Panc1 (cell line): ENCODE results near the gene IL32. TPM values are rescaled to one million over a fixed set of nuclear protein-coding genes. Genes with fewer than 3 reads are reported as not detected.

ENCODE experiments used
- ATAC-seq: fragments of 200-7000 bp; cut with Tn5 transposase; 2 replicates; pipeline ENCODE4 v1.9.1; 2020; ENCODE audit warnings: mild to moderate bottlenecking, moderate library complexity
- BruUV-seq: library from RNA; stranded (reverse); fragments of 400-500 nt; replicated peaks from 2 replicates; lab custom pipeline; 2021; lab: Mats Ljungman, UMichigan
- CTCF ChIA-PET: fragments of 300-600 bp; sonication (Branson Sonifier 250); formaldehyde crosslinking; loops from one replicate; lab custom pipeline; 2022; ENCODE audit warnings: antibody characterized with exemption; lab: Charles Lee
- POLR2A ChIA-PET: fragments of 300-600 bp; sonication (Branson Sonifier 250); formaldehyde crosslinking; loops from one replicate; lab custom pipeline; 2022; ENCODE audit warnings: antibody characterized with exemption; lab: Charles Lee
- DNase-seq: peaks from one replicate; pipeline ENCODE4 v3.0.0-alpha.2; 2010; ENCODE audit warnings: low read depth, low spot score
- H3K27ac ChIP-seq: 2 replicates; pipeline ENCODE4 v1.5.1; 2011; ENCODE audit warnings: mild to moderate bottlenecking, low read length, inconsistent platforms
- H3K27me3 ChIP-seq: fragments of 200-500 bp; sonication (Bioruptor generic); 2 replicates; pipeline ENCODE4 v1.6.0; 2014; ENCODE audit warnings: low read length, inconsistent platforms; ENCODE audit not compliant: control insufficient read depth, insufficient read depth
- H3K36me3 ChIP-seq: fragments of 200-500 bp; sonication (Bioruptor generic); 2 replicates; pipeline ENCODE4 v1.5.1; 2014; ENCODE audit warnings: inconsistent platforms, mild to moderate bottlenecking, low read length, moderate library complexity; ENCODE audit not compliant: control insufficient read depth, insufficient read depth
- H3K4me1 ChIP-seq: 2 replicates; pipeline ENCODE4 v1.5.1; 2011; ENCODE audit warnings: inconsistent platforms, mild to moderate bottlenecking, low read length, moderate library complexity; ENCODE audit not compliant: control insufficient read depth, insufficient read depth
- H3K4me3 ChIP-seq, 2 experiments: 2 replicates each; pipeline ENCODE4 v1.5.1; 2011 to 2012; ENCODE audit warnings: low read depth in 2 of 2, low read length in 2 of 2, mild to moderate bottlenecking in 2 of 2, inconsistent platforms in 1 of 2, moderate library complexity in 1 of 2
- H3K9me3 ChIP-seq: fragments of 200-500 bp; sonication (Bioruptor generic); 2 replicates; pipeline ENCODE4 v1.5.1; 2014; ENCODE audit warnings: low read depth, mild to moderate bottlenecking, inconsistent platforms, low read length, moderate library complexity; ENCODE audit not compliant: control insufficient read depth, insufficient read depth
- POLR2AphosphoS5 ChIP-seq: IDR thresholded peaks from 2 replicates; pipeline ENCODE4 v1.6.1; 2012; ENCODE audit warnings: mild to moderate bottlenecking, low read depth, low read length, moderate library complexity
- SIN3A ChIP-seq: IDR thresholded peaks from 2 replicates; pipeline ENCODE4 v1.6.1; 2012; ENCODE audit warnings: low read depth, mild to moderate bottlenecking, low read length, moderate library complexity, borderline replicate concordance; ENCODE audit not compliant: insufficient read depth
- TCF7L2 ChIP-seq: IDR thresholded peaks from 2 replicates; pipeline ENCODE4 v1.6.1; 2011; ENCODE audit warnings: mild to moderate bottlenecking, low read depth, low read length, inconsistent platforms
- in situ Hi-C: cut with HindIII; loops from 2 replicates; pipeline ENCODE4 v1.10.0; 2016; ENCODE audit warnings: low sequenced_read_pairs, low pct_unique_long_range_greater_than_20kb
- intact Hi-C: fragments of 100-400 bp; cut with micrococcal nuclease; formaldehyde crosslinking; loops from one replicate; pipeline ENCODE4 v1.10.0; 2022; ENCODE audit not compliant: unreplicated experiment
- total RNA-seq: library from RNA; stranded (reverse); gene quantifications from one replicate; pipeline ENCODE4 v1.2.1, GENCODE V29; 2021; ENCODE audit not compliant: unreplicated experiment
- TF ChIP-seq, protein P1 (sequence below), 2 experiments: IDR thresholded peaks; 2 replicates each; pipeline ENCODE4 v1.6.1; 2011 to 2012; ENCODE audit warnings: low read depth in 2 of 2, control low read depth in 1 of 2, low read length in 1 of 2, mild to moderate bottlenecking in 1 of 2, moderate library complexity in 1 of 2; ENCODE audit not compliant: insufficient read depth in 1 of 2
- TF ChIP-seq, protein P2 (sequence below): fragments of 450-650 bp; IDR thresholded peaks from 2 replicates; pipeline ENCODE4 v1.5.1; 2017; ENCODE audit warnings: mild to moderate bottlenecking

The IL32 gene
- total RNA-seq, 1 experiment from 2014 or later: 17.1 TPM

DNA sequence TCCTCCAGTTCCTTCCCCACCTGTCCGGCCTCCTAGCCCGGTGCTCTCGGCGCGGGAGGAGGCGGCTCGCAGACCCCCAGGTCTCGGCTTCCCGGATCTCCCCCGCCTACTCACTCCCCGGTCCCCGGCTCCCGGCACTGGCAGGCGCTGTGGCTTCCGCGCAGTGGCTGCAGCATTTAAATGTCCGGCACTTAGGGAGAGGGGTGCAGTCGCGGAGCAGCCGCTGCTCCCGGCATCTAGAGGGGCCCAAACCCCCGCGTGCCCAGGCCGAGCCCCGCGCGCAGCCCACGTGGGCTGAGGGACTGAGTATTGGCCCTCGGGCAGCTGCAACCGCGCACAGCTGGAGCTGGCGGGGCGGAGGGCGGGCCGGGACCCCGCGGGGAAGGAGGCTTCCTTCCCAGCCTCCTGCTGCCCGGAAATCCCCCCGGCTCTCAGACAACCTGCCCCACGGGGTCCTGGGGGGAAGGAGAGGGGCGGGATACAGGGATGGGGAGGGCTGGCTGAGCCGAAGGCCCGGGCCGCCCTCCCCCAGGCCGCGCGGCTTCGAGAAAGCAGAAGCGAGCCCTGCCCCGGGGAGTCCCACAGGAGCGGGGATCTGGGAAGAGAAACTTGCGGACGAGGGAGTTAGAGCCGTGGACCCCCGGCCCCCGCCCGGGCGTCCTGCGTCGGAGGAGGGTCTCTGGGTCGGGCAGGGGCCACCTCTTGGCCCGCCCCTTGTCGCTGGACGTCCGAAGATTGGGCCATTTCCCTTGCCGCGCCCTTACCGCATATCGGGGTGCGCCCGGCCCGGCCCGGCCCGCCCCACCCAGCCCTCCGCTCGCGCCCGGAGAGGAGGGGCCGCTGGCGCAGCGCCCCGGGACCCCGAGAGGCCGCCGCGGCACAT, 19.4 kb upstream of the IL32 start, which contains the start of gene MMP25:
TSS of gene MMP25 (plus strand) at position 804 of the 883 bp plus-strand sequence. CDS start 357 bp downstream, outside the sequence.
- ChIA-PET POLR2A (interaction anchor here (0.6 kb wide), 1 partner anchor 15 kb away, joined by 3 read pairs; no protein-coding TSS in a partner anchor), CTCF (interaction anchor here (0.5 to 0.7 kb wide), 3 partner anchors 13 to 605 kb away, joined by 3 to 4 read pairs (median 4); no protein-coding TSS in a partner anchor)
- Histone ChIP-seq H3K36me3 (no peaks in the 10 kb centered on the region), H3K27me3 (no peaks in the 10 kb centered on the region), H3K27ac (no peak within 1 kb of the TSS), H3K4me3 (peak within 1 kb of the TSS; percentile 51 to 59), H3K9me3 (no peaks in the 10 kb centered on the region), H3K4me1 (no peaks in the 10 kb centered on the region)
- ATAC-seq: peak; percentile 62
- DNase-seq: no peak
- no TSS peak for BruUV-seq
- no peak for TF ChIP-seq SIN3A
- no peak for TF ChIP-seq POLR2AphosphoS5
- TF ChIP-seq, protein P1, sequence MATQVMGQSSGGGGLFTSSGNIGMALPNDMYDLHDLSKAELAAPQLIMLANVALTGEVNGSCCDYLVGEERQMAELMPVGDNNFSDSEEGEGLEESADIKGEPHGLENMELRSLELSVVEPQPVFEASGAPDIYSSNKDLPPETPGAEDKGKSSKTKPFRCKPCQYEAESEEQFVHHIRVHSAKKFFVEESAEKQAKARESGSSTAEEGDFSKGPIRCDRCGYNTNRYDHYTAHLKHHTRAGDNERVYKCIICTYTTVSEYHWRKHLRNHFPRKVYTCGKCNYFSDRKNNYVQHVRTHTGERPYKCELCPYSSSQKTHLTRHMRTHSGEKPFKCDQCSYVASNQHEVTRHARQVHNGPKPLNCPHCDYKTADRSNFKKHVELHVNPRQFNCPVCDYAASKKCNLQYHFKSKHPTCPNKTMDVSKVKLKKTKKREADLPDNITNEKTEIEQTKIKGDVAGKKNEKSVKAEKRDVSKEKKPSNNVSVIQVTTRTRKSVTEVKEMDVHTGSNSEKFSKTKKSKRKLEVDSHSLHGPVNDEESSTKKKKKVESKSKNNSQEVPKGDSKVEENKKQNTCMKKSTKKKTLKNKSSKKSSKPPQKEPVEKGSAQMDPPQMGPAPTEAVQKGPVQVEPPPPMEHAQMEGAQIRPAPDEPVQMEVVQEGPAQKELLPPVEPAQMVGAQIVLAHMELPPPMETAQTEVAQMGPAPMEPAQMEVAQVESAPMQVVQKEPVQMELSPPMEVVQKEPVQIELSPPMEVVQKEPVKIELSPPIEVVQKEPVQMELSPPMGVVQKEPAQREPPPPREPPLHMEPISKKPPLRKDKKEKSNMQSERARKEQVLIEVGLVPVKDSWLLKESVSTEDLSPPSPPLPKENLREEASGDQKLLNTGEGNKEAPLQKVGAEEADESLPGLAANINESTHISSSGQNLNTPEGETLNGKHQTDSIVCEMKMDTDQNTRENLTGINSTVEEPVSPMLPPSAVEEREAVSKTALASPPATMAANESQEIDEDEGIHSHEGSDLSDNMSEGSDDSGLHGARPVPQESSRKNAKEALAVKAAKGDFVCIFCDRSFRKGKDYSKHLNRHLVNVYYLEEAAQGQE (IDR thresholded peaks at IDR 0.05; ENCODE audit: insufficient read depth in 1 of 2, low read depth in 2 of 2, low read length in 1 of 2): no peak
- no peak for TF ChIP-seq TCF7L2
- TF ChIP-seq, protein P2, sequence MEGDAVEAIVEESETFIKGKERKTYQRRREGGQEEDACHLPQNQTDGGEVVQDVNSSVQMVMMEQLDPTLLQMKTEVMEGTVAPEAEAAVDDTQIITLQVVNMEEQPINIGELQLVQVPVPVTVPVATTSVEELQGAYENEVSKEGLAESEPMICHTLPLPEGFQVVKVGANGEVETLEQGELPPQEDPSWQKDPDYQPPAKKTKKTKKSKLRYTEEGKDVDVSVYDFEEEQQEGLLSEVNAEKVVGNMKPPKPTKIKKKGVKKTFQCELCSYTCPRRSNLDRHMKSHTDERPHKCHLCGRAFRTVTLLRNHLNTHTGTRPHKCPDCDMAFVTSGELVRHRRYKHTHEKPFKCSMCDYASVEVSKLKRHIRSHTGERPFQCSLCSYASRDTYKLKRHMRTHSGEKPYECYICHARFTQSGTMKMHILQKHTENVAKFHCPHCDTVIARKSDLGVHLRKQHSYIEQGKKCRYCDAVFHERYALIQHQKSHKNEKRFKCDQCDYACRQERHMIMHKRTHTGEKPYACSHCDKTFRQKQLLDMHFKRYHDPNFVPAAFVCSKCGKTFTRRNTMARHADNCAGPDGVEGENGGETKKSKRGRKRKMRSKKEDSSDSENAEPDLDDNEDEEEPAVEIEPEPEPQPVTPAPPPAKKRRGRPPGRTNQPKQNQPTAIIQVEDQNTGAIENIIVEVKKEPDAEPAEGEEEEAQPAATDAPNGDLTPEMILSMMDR: no peak
- intact Hi-C loops (no loop called here), in situ Hi-C loops (no loop called here)

DNA sequence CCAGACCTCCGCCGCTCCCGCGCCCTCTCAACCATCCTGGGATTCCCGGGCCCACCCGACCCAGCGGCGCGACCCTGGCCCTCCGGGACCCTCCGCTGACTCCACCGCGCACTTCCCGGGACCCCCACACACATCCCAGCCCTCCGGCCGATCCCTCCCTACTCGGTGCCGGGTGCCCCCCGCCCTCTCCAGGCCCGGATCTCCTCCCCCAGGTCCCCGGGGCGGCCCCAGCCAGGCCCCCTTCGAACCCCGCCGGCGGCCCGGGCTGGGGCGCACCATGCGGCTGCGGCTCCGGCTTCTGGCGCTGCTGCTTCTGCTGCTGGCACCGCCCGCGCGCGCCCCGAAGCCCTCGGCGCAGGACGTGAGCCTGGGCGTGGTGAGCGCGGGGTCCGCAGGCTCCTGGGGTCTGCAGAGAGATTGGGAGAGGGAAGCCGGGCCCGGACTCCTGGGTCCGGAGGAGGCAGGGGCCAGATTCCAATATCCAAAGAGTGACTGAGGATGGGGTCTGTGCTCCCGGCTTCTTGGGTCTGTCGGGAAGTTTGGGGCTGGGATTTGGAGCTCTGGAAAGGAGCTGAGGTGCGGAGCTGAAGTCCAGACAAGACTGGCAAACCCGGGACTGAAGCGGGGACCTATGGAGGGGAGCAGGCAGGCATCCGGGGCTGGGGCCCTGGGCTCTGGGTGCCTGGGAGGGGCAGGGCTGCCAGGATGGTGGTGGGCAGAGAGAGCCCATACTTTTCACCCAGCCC, 18.6 kb upstream of the IL32 start:
- Histone ChIP-seq H3K4me1 (no peaks in the 10 kb centered on the region), H3K4me3 (peak overlapping the region; percentile 51 to 59; a peak in 3 of 4 replicates), H3K36me3 (no peaks in the 10 kb centered on the region), H3K27me3 (no peaks in the 10 kb centered on the region), H3K27ac (no peak overlapping the region), H3K9me3 (no peaks in the 10 kb centered on the region)
- intact Hi-C loops: no loop called here
- TF ChIP-seq POLR2AphosphoS5 (no peak), SIN3A (no peak), TCF7L2 (no peak)
- TF ChIP-seq, protein P2: no peak
- TF ChIP-seq, protein P1 (IDR thresholded peaks at IDR 0.05; ENCODE audit: insufficient read depth in 1 of 2, low read depth in 2 of 2, low read length in 1 of 2): no peak
- DNase-seq: no peak
- CTCF ChIA-PET: interaction anchor here (1.3 to 1.4 kb wide), 2 partner anchors 12 to 15 kb away, joined by 4 to 6 read pairs; no protein-coding TSS in a partner anchor
- ATAC-seq: 0 out of 2 replicates have a peak, but pooled peaks have one; percentile 20
- no TSS peak for BruUV-seq
- in situ Hi-C loops: no loop called here
- POLR2A ChIA-PET: no interaction called here
